ENCODE data around the gene ASIC3. TPM values are rescaled to one million over a fixed set of nuclear protein-coding genes. Genes with fewer than 3 reads are reported as not detected.

Gene ASIC3
- total RNA-seq, 2 donors from 2014 or later = 2.5 to 3.0 TPM

GRCh38 chr7:151064993-151065392 is 16.7 kb downstream of the ASIC3 start:
- Mint-ChIP-seq H3K4me1 (peaks cover 18% of the 10 kb centered on the region), H3K27me3 (ENCODE audit: insufficient read depth) (no peaks in the 10 kb centered on the region), H3K9me3 (no peaks in the 10 kb centered on the region), H3K4me3 (no peak overlapping the region), H3K36me3 (ENCODE audit: low read depth) (peaks cover 37% of the 10 kb centered on the region), H3K27ac (no peak overlapping the region)
- Histone ChIP-seq H3K4me3 (ENCODE audit: low read length) (no peak overlapping the region), H3K27me3 (ENCODE audit: control insufficient read depth, insufficient read depth, low read length, poor library complexity, severe bottlenecking) (no peaks in the 10 kb centered on the region), H3K9ac (ENCODE audit: extremely low read depth, low read length, poor library complexity, severe bottlenecking) (no peak overlapping the region), H3K36me3 (ENCODE audit: control insufficient read depth, insufficient read depth, low read length) (peaks cover 53% of the 10 kb centered on the region), H3K27ac (ENCODE audit: low read depth, low read length) (no peak overlapping the region), H3K9me3 (ENCODE audit: control insufficient read depth, low read length) (no peaks in the 10 kb centered on the region), H3K4me1 (ENCODE audit: control insufficient read depth, insufficient read depth, low read length) (peaks cover 10% of the 10 kb centered on the region)
- 96% methylated on average over 6 of the region's 6 CpGs; no CpG with 5 or more reads in 1 of the 2 experiments for WGBS, 2 experiments (ENCODE audit: insufficient coverage in 1 of 2, insufficient read length in 1 of 2)
- no peak for TF ChIP-seq CTCF (conservative IDR thresholded peaks at IDR 0.05)
- DNase-seq = no peak

GRCh38 chr7:151065516-151065915 is 17.2 kb downstream of the ASIC3 start:
- H3K27me3 ChIP-seq (ENCODE audit: control insufficient read depth, insufficient read depth, low read length, poor library complexity, severe bottlenecking) = no peaks in the 10 kb centered on the region

GRCh38 chr7:151066273-151066974 is 18.1 kb downstream of the ASIC3 start:
- no peak for TF ChIP-seq CTCF (conservative IDR thresholded peaks at IDR 0.05)
- H3K9ac ChIP-seq (ENCODE audit: extremely low read depth, low read length, poor library complexity, severe bottlenecking) = no peak overlapping the region
- peaks cover 64% of the 10 kb centered on the region for H3K36me3 ChIP-seq (ENCODE audit: control insufficient read depth, insufficient read depth, low read length)

More at GRCh38 chr7:151065516-151065915, 17.2 kb downstream of the ASIC3 start:
- no peak for DNase-seq
- Mint-ChIP-seq H3K4me3 (no peak overlapping the region), H3K27me3 (ENCODE audit: insufficient read depth) (no peaks in the 10 kb centered on the region), H3K27ac (no peak overlapping the region), H3K9me3 (no peaks in the 10 kb centered on the region), H3K4me1 (peaks cover 18% of the 10 kb centered on the region), H3K36me3 (ENCODE audit: low read depth) (peaks cover 40% of the 10 kb centered on the region)
- no peak overlapping the region for H3K9ac ChIP-seq (ENCODE audit: extremely low read depth, low read length, poor library complexity, severe bottlenecking)
- H3K4me3 ChIP-seq (ENCODE audit: low read length) = no peak overlapping the region
- no peaks in the 10 kb centered on the region for H3K9me3 ChIP-seq (ENCODE audit: control insufficient read depth, low read length)
- H3K27ac ChIP-seq (ENCODE audit: low read depth, low read length) = no peak overlapping the region
- peaks cover 10% of the 10 kb centered on the region for H3K4me1 ChIP-seq (ENCODE audit: control insufficient read depth, insufficient read depth, low read length)
- TF ChIP-seq CTCF (conservative IDR thresholded peaks at IDR 0.05) = no peak
- WGBS, 2 experiments (ENCODE audit: insufficient coverage in 1 of 2, insufficient read length in 1 of 2) = 94 to 95% methylated on average over 12 to 14 of the region's 14 CpGs
- H3K36me3 ChIP-seq (ENCODE audit: control insufficient read depth, insufficient read depth, low read length) = peaks cover 58% of the 10 kb centered on the region

More at GRCh38 chr7:151066273-151066974, 18.1 kb downstream of the ASIC3 start:
- WGBS, 2 experiments (ENCODE audit: insufficient coverage in 1 of 2, insufficient read length in 1 of 2) = 97% methylated on average over 33 to 39 of the region's 39 CpGs
- Mint-ChIP-seq H3K4me1 (peaks cover 11% of the 10 kb centered on the region), H3K27ac (no peak overlapping the region), H3K4me3 (no peak overlapping the region), H3K9me3 (no peaks in the 10 kb centered on the region), H3K27me3 (ENCODE audit: insufficient read depth) (no peaks in the 10 kb centered on the region), H3K36me3 (ENCODE audit: low read depth) (peaks cover 46% of the 10 kb centered on the region)
- Histone ChIP-seq H3K27me3 (ENCODE audit: control insufficient read depth, insufficient read depth, low read length, poor library complexity, severe bottlenecking) (no peaks in the 10 kb centered on the region), H3K27ac (ENCODE audit: low read depth, low read length) (no peak overlapping the region), H3K4me1 (ENCODE audit: control insufficient read depth, insufficient read depth, low read length) (peaks cover 7% of the 10 kb centered on the region), H3K4me3 (ENCODE audit: low read length) (no peak overlapping the region), H3K9me3 (ENCODE audit: control insufficient read depth, low read length) (no peaks in the 10 kb centered on the region)
- DNase-seq = no peak

Data from endodermal cell (in vitro differentiated cells).